Measurements from ENCODE around the gene PPP1R12B.
"Not testable (repeated sequence)": the region's sequence is repeated elsewhere in the genome, so short reads cannot be mapped to it uniquely, and the experiment has no call there.

DNA sequence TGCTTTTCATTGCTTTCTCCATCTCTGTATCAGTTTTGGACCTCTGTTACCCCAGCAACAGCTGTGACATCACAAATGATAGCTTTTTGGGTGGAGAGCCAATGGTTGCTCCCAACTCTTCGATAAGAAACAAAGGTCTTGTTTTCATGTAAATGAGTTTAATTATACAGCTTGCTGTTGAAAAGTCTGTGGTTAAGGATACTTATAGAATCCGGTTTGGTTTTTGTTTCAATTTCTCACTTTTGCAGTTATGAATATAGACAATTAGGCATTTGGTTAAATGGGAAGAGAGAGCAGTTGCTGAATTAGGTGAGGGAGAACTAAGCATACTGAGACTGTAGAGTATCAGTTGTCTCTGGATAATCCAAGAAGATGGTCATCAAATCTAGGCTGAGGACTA is 99.6 kb downstream of the PPP1R12B start:
- TF ChIP-seq, protein P1, sequence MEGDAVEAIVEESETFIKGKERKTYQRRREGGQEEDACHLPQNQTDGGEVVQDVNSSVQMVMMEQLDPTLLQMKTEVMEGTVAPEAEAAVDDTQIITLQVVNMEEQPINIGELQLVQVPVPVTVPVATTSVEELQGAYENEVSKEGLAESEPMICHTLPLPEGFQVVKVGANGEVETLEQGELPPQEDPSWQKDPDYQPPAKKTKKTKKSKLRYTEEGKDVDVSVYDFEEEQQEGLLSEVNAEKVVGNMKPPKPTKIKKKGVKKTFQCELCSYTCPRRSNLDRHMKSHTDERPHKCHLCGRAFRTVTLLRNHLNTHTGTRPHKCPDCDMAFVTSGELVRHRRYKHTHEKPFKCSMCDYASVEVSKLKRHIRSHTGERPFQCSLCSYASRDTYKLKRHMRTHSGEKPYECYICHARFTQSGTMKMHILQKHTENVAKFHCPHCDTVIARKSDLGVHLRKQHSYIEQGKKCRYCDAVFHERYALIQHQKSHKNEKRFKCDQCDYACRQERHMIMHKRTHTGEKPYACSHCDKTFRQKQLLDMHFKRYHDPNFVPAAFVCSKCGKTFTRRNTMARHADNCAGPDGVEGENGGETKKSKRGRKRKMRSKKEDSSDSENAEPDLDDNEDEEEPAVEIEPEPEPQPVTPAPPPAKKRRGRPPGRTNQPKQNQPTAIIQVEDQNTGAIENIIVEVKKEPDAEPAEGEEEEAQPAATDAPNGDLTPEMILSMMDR (conservative IDR thresholded peaks at IDR 0.05; ENCODE audit: low read length): not testable (repeated sequence)
- not testable (repeated sequence) for TF ChIP-seq EZH2phosphoT487 (IDR thresholded peaks at IDR 0.05; ENCODE audit: borderline replicate concordance, low read depth, low read length)

Data from OCI-LY7 (cell line).